Measurements from ENCODE around the gene CACNA1D. TPM values are rescaled to one million over a fixed set of nuclear protein-coding genes. Genes with fewer than 3 reads are reported as not detected.

CACNA1D gene
- total RNA-seq, 4 donors from 2014 or later: 5.7 to 38.2 (median 20.0) TPM

DNA sequence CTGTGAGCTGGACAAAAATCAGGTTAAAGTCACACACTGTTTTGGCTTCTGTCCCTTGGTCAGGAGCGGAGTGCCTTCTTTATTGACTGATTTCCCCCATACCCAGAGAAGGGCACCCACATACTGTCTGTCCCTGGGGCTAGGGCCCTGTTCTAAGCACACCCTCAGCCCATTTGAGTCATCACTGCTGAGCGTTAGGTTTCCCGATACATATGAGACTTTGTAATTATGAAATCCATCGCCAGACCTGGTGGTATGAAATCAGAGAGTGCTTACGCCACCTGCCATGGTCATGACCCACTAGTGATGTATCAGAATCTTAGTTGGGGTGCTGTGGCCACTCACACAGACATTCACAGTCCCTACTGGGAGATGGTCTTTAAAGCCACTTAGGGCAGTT lies 255.0 kb downstream of the CACNA1D start:
- 87 to 90% methylated on average over 5 of the region's 5 CpGs for WGBS, 2 donors

GRCh38 chr3:53750253-53751210 lies 256.1 kb downstream of the CACNA1D start:
- WGBS, 2 donors: 78 to 79% methylated on average over 16 of the region's 17 CpGs
- H3K27ac ChIP-seq: no peak overlapping the region
- H3K9me3 ChIP-seq: no peaks in the 10 kb centered on the region
- no peak overlapping the region for H3K4me3 ChIP-seq
- H3K4me1 ChIP-seq: no peaks in the 10 kb centered on the region
- TF ChIP-seq, protein P1, sequence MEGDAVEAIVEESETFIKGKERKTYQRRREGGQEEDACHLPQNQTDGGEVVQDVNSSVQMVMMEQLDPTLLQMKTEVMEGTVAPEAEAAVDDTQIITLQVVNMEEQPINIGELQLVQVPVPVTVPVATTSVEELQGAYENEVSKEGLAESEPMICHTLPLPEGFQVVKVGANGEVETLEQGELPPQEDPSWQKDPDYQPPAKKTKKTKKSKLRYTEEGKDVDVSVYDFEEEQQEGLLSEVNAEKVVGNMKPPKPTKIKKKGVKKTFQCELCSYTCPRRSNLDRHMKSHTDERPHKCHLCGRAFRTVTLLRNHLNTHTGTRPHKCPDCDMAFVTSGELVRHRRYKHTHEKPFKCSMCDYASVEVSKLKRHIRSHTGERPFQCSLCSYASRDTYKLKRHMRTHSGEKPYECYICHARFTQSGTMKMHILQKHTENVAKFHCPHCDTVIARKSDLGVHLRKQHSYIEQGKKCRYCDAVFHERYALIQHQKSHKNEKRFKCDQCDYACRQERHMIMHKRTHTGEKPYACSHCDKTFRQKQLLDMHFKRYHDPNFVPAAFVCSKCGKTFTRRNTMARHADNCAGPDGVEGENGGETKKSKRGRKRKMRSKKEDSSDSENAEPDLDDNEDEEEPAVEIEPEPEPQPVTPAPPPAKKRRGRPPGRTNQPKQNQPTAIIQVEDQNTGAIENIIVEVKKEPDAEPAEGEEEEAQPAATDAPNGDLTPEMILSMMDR (IDR thresholded peaks at IDR 0.05): no peak
- TF ChIP-seq EP300 (IDR thresholded peaks at IDR 0.05): no peak
- no peak for DNase-seq (ENCODE audit: low spot score in 2 of 2)
- no peaks in the 10 kb centered on the region for H3K27me3 ChIP-seq
- H3K36me3 ChIP-seq: peaks cover 0 to 67% (median 0%) of the 10 kb centered on the region in 3 donors

More for the DNA sequence above, 255.0 kb downstream of the CACNA1D start:
- Histone ChIP-seq H3K9me3 (no peaks in the 10 kb centered on the region), H3K27ac (peak overlapping the region in 3 of 4 donors; percentile 12 to 46 (median 34)), H3K27me3 (no peaks in the 10 kb centered on the region), H3K4me1 (no peaks in the 10 kb centered on the region), H3K36me3 (peaks cover 0 to 69% (median 0%) of the 10 kb centered on the region in 3 donors), H3K4me3 (no peak overlapping the region)
- TF ChIP-seq POLR2A (IDR thresholded peaks at IDR 0.05): no peak
- DNase-seq (ENCODE audit: low spot score in 2 of 2): no peak

GRCh38 chr3:53753518-53754183 lies 259.2 kb downstream of the CACNA1D start:
- Histone ChIP-seq H3K4me3 (no peak overlapping the region), H3K36me3 (peaks cover 0 to 40% (median 0%) of the 10 kb centered on the region in 3 donors), H3K27ac (no peak overlapping the region), H3K9me3 (no peaks in the 10 kb centered on the region), H3K27me3 (no peaks in the 10 kb centered on the region), H3K4me1 (no peaks in the 10 kb centered on the region)
- no peak for DNase-seq (ENCODE audit: low spot score in 2 of 2)
- TF ChIP-seq POLR2A (IDR thresholded peaks at IDR 0.05): no peak
- TF ChIP-seq, protein P1 (IDR thresholded peaks at IDR 0.05): no peak
- TF ChIP-seq EP300 (IDR thresholded peaks at IDR 0.05): no peak
- WGBS, 2 donors: 76 to 83% methylated on average over 9 of the region's 9 CpGs

GRCh38 chr3:53754325-53754724 lies 259.9 kb downstream of the CACNA1D start:
- Histone ChIP-seq H3K4me1 (no peaks in the 10 kb centered on the region), H3K36me3 (peaks cover 0 to 33% (median 0%) of the 10 kb centered on the region in 3 donors), H3K4me3 (no peak overlapping the region), H3K9me3 (no peaks in the 10 kb centered on the region), H3K27me3 (no peaks in the 10 kb centered on the region), H3K27ac (no peak overlapping the region)
- DNase-seq (ENCODE audit: low spot score in 2 of 2): no peak
- 80 to 81% methylated on average over 9 of the region's 9 CpGs for WGBS, 2 donors
- TF ChIP-seq EP300 (IDR thresholded peaks at IDR 0.05) (peak in 1 of 2 donors; percentile 14), POLR2A (IDR thresholded peaks at IDR 0.05) (no peak)

- Histone ChIP-seq H3K9me3 (no peaks in the 10 kb centered on the region), H3K4me3 (no peak overlapping the region), H3K27me3 (no peaks in the 10 kb centered on the region), H3K27ac (no peak overlapping the region), H3K36me3 (peaks cover 0 to 4% (median 0%) of the 10 kb centered on the region in 3 donors), H3K4me1 (no peaks in the 10 kb centered on the region)
- no peak for DNase-seq (ENCODE audit: low spot score in 2 of 2)
- TF ChIP-seq EP300 (IDR thresholded peaks at IDR 0.05) (no peak), POLR2A (IDR thresholded peaks at IDR 0.05) (no peak)
- TF ChIP-seq, protein P1 (IDR thresholded peaks at IDR 0.05): no peak
- 71 to 80% methylated on average over 3 of the region's 3 CpGs for WGBS, 2 donors
Observed at GRCh38 chr3:53758846-53759245, 264.4 kb downstream of the CACNA1D start.

GRCh38 chr3:53763353-53763752 lies 268.9 kb downstream of the CACNA1D start:
- TF ChIP-seq POLR2A (IDR thresholded peaks at IDR 0.05) (no peak), EP300 (IDR thresholded peaks at IDR 0.05) (no peak)
- TF ChIP-seq, protein P1 (IDR thresholded peaks at IDR 0.05): no peak
- H3K27ac ChIP-seq: no peak overlapping the region
- H3K27me3 ChIP-seq: no peaks in the 10 kb centered on the region
- no peak overlapping the region for H3K4me3 ChIP-seq
- DNase-seq (ENCODE audit: low spot score in 2 of 2): no peak
- WGBS, 2 donors: 68 to 75% methylated on average over 7 of the region's 7 CpGs
- no peaks in the 10 kb centered on the region for H3K9me3 ChIP-seq
- H3K4me1 ChIP-seq: no peaks in the 10 kb centered on the region
- H3K36me3 ChIP-seq: peaks cover 0 to 3% (median 0%) of the 10 kb centered on the region in 3 donors
